GM23248 (cell line): ENCODE data around the gene SCGN. TPM values are rescaled to one million over a fixed set of nuclear protein-coding genes. Genes with fewer than 3 reads are reported as not detected.

Experiments used
- DNase-seq: peaks from one replicate; pipeline ENCODE4 v3.0.0-alpha.2; 2015
- H2AFZ ChIP-seq: fragments of 200-600 bp; sonication (generic); 2 replicates; pipeline ENCODE4 v1.6.1; 2016; ENCODE audit warnings: antibody characterized with exemption
- H3F3A ChIP-seq: fragments of 200-600 bp; sonication (generic); 2 replicates; pipeline ENCODE4 v1.6.1; 2016; ENCODE audit warnings: mild to moderate bottlenecking, antibody characterized with exemption, mixed run types; ENCODE audit not compliant: insufficient read depth
- H3K27ac ChIP-seq: fragments of 200-600 bp; sonication (generic); 2 replicates; pipeline ENCODE4 v1.5.1; 2016; ENCODE audit warnings: mild to moderate bottlenecking
- H3K27me3 ChIP-seq: fragments of 200-600 bp; sonication (generic); replicated peaks from 2 replicates; pipeline ENCODE4 v1.6.1; 2016; ENCODE audit warnings: mild to moderate bottlenecking; ENCODE audit not compliant: insufficient read depth
- H3K36me3 ChIP-seq: fragments of 200-600 bp; sonication (generic); 2 replicates; pipeline ENCODE4 v1.6.1; 2016; ENCODE audit warnings: low read depth, mild to moderate bottlenecking
- H3K4me1 ChIP-seq: fragments of 200-600 bp; sonication (generic); 2 replicates; pipeline ENCODE4 v1.6.1; 2016; ENCODE audit warnings: mild to moderate bottlenecking; ENCODE audit not compliant: insufficient read depth
- H3K4me2 ChIP-seq: fragments of 200-600 bp; sonication (generic); one replicate; pipeline ENCODE4 v1.6.1; 2016; ENCODE audit warnings: mild to moderate bottlenecking; ENCODE audit not compliant: unreplicated experiment
- H3K4me3 ChIP-seq: fragments of 200-600 bp; sonication (generic); 2 replicates; pipeline ENCODE4 v1.5.1; 2016; ENCODE audit warnings: mild to moderate bottlenecking
- H3K79me2 ChIP-seq: fragments of 200-600 bp; sonication (generic); 2 replicates; pipeline ENCODE4 v1.6.1; 2016; ENCODE audit warnings: mild to moderate bottlenecking; ENCODE audit not compliant: insufficient read depth
- H3K9ac ChIP-seq: fragments of 200-600 bp; sonication (generic); 2 replicates; pipeline ENCODE4 v1.6.1; 2016; ENCODE audit warnings: mild to moderate bottlenecking
- H3K9me2 ChIP-seq: fragments of 200-600 bp; sonication (generic); 2 replicates; pipeline ENCODE4 v1.6.1; 2016; ENCODE audit warnings: mixed run types, mild to moderate bottlenecking, moderate library complexity; ENCODE audit not compliant: insufficient read depth
- H3K9me3 ChIP-seq: fragments of 200-600 bp; sonication (generic); one replicate; pipeline ENCODE4 v1.6.1; 2017; ENCODE audit warnings: low read depth
- H4K20me1 ChIP-seq: fragments of 200-600 bp; sonication (generic); 2 replicates; pipeline ENCODE4 v1.6.0; 2016; ENCODE audit not compliant: insufficient read depth
- EZH2 ChIP-seq: fragments of 200-600 bp; sonication (generic); IDR thresholded peaks from 2 replicates; pipeline ENCODE4 v1.6.1; 2018; ENCODE audit warnings: antibody characterized with exemption, mild to moderate bottlenecking; ENCODE audit not compliant: insufficient read depth, poor library complexity, severe bottlenecking
- EZH2phosphoT487 ChIP-seq: fragments of 200-600 bp; sonication (generic); IDR thresholded peaks from 2 replicates; pipeline ENCODE4 v1.6.1; 2018; ENCODE audit warnings: antibody characterized with exemption, moderate library complexity, mild to moderate bottlenecking, low read depth; ENCODE audit not compliant: insufficient read depth
- WGBS, 2 experiments: methylation state at CpG; one replicate each; pipeline ENCODE4 v1.1.6; 2015 to 2017; ENCODE audit warnings: low lambda C conversion rate in 2 of 2, low coverage in 1 of 2; ENCODE audit errors: missing lambda C conversion rate in 2 of 2; 5-methylcytosine and 5-hydroxymethylcytosine counted together
- in situ Hi-C: fragments of 300-500 bp; cut with MboI; formaldehyde crosslinking; loops from 2 replicates; pipeline ENCODE4 v1.15.0; 2020
- polyA plus RNA-seq: library from polyadenylated mRNA; unstranded; fragments of >200 nt; fragmentation: Nextera tagmentation; extraction: Ambion mirVana; gene quantifications from 2 replicates; pipeline ENCODE4 v1.2.1, GENCODE V29; 2016
- total RNA-seq: library from RNA; depleted of rRNA; stranded (reverse); fragments of >200 nt; shearing (Covaris generic); gene quantifications from 2 replicates; pipeline ENCODE4 v1.2.3, GENCODE V29; 2014

The SCGN gene
- total and polyA plus RNA-seq, 2 experiments from 2014 or later, result not detected

- 39 to 46% methylated on average over 4 of the region's 4 CpGs for WGBS, 2 experiments
- in situ Hi-C loops, result no loop called here
- DNase-seq, result no peak
Measured at GRCh38 chr6:25659633-25660368, 7.8 kb downstream of the SCGN start.

GRCh38 chr6:25660512-25660911 lies 8.5 kb downstream of the SCGN start:
- Histone ChIP-seq H3K36me3 (no peaks in the 10 kb centered on the region), H4K20me1 (no peaks in the 10 kb centered on the region), H3F3A (no peaks in the 10 kb centered on the region), H3K9me3 (no peaks in the 10 kb centered on the region), H3K4me2 (no peak overlapping the region), H3K27ac (no peak overlapping the region), H3K9ac (no peak overlapping the region), H3K4me1 (no peaks in the 10 kb centered on the region), H3K4me3 (no peak overlapping the region), H3K9me2 (no peaks in the 10 kb centered on the region), H2AFZ (no peak overlapping the region), H3K79me2 (no peaks in the 10 kb centered on the region), H3K27me3 (no peaks in the 10 kb centered on the region)
- TF ChIP-seq EZH2 (no peak), EZH2phosphoT487 (no peak)
- in situ Hi-C loops, result no loop called here
- peak; percentile 89 for DNase-seq

More at GRCh38 chr6:25659633-25660368, 7.8 kb downstream of the SCGN start:
- TF ChIP-seq EZH2phosphoT487 (no peak), EZH2 (no peak)
- Histone ChIP-seq H3F3A (no peaks in the 10 kb centered on the region), H2AFZ (no peak overlapping the region), H3K4me2 (no peak overlapping the region), H3K27ac (no peak overlapping the region), H3K36me3 (no peaks in the 10 kb centered on the region), H3K9me3 (no peaks in the 10 kb centered on the region), H3K4me3 (no peak overlapping the region), H3K27me3 (no peaks in the 10 kb centered on the region), H4K20me1 (no peaks in the 10 kb centered on the region), H3K79me2 (no peaks in the 10 kb centered on the region), H3K9me2 (no peaks in the 10 kb centered on the region), H3K4me1 (no peaks in the 10 kb centered on the region), H3K9ac (no peak overlapping the region)

GRCh38 chr6:25661129-25661779 lies 9.2 kb downstream of the SCGN start:
- Histone ChIP-seq H3K79me2 (no peaks in the 10 kb centered on the region), H3F3A (no peaks in the 10 kb centered on the region), H3K9me2 (no peaks in the 10 kb centered on the region), H3K4me2 (no peak overlapping the region), H3K27me3 (no peaks in the 10 kb centered on the region), H3K4me3 (no peak overlapping the region), H3K4me1 (no peaks in the 10 kb centered on the region), H2AFZ (no peak overlapping the region), H3K27ac (no peak overlapping the region), H3K36me3 (no peaks in the 10 kb centered on the region), H4K20me1 (no peaks in the 10 kb centered on the region), H3K9me3 (no peaks in the 10 kb centered on the region), H3K9ac (no peak overlapping the region)
- no peak for DNase-seq
- 26% methylated on average over 5 of the region's 5 CpGs for WGBS, 2 experiments
- TF ChIP-seq EZH2 (no peak), EZH2phosphoT487 (no peak)
- in situ Hi-C loops, result no loop called here

GRCh38 chr6:25665455-25665854 lies 13.4 kb downstream of the SCGN start:
- H3K9ac ChIP-seq, result no peak overlapping the region
- no peak for TF ChIP-seq EZH2phosphoT487
- no peak for TF ChIP-seq EZH2
- in situ Hi-C loops, result no loop called here
- H3K27ac ChIP-seq, result no peak overlapping the region
- DNase-seq, result no peak
- H3K79me2 ChIP-seq, result no peaks in the 10 kb centered on the region
- H4K20me1 ChIP-seq, result no peaks in the 10 kb centered on the region
- no peak overlapping the region for H2AFZ ChIP-seq
- H3K4me2 ChIP-seq, result no peak overlapping the region
- no peaks in the 10 kb centered on the region for H3K36me3 ChIP-seq
- H3K9me2 ChIP-seq, result no peaks in the 10 kb centered on the region
- H3K4me3 ChIP-seq, result no peak overlapping the region
- H3K9me3 ChIP-seq, result no peaks in the 10 kb centered on the region
- peaks cover 2% of the 10 kb centered on the region; the same call in 1 of the 2 replicates for H3K27me3 ChIP-seq
- no peaks in the 10 kb centered on the region for H3F3A ChIP-seq
- 67 to 75% methylated on average over 4 of the region's 4 CpGs for WGBS, 2 experiments
- no peaks in the 10 kb centered on the region for H3K4me1 ChIP-seq
